HFFc6 (cell line): ENCODE results near the gene GSTK1. TPM values are rescaled to one million over a fixed set of nuclear protein-coding genes. Genes with fewer than 3 reads are reported as not detected.
"Not testable (repeated sequence)": the region's sequence is repeated elsewhere in the genome, so short reads cannot be mapped to it uniquely, and the experiment has no call there.

ENCODE experiments used
- DNase-seq: peaks from one replicate; pipeline ENCODE4 v3.0.0-alpha.2; 2018
- H3K27ac Mint-ChIP-seq: 2 replicates; pipeline ENCODE4 v1.8.0; 2020; ENCODE audit warnings: mild to moderate bottlenecking, mixed read lengths
- H3K27me3 Mint-ChIP-seq: 2 replicates; pipeline ENCODE4 v1.8.0; 2021; ENCODE audit warnings: mild to moderate bottlenecking, moderate library complexity, mixed read lengths; ENCODE audit not compliant: insufficient read depth
- H3K36me3 Mint-ChIP-seq: 2 replicates; pipeline ENCODE4 v1.8.0; 2021; ENCODE audit warnings: low read depth, mixed read lengths
- H3K4me1 Mint-ChIP-seq: 2 replicates; pipeline ENCODE4 v1.8.0; 2020; ENCODE audit warnings: low read depth, mixed read lengths
- H3K4me3 Mint-ChIP-seq: 2 replicates; pipeline ENCODE4 v1.8.0; 2020; ENCODE audit warnings: mild to moderate bottlenecking, moderate library complexity, mixed read lengths
- H3K9me3 Mint-ChIP-seq: 2 replicates; pipeline ENCODE4 v1.8.0; 2020; ENCODE audit warnings: mild to moderate bottlenecking, mixed read lengths
- CTCF ChIP-seq: fragments of 200-600 bp; sonication (generic); IDR thresholded peaks from 2 replicates; pipeline ENCODE4 v1.5.0; 2021; ENCODE audit warnings: antibody characterized with exemption, mild to moderate bottlenecking
- total RNA-seq, 6 experiments: library from RNA; stranded (reverse); fragmentation: NEBNext Ultra II Directional; extraction: Animal tissue kit (Norgen Biotek cat#: 25700); gene quantifications; 2 replicates in 1 of 6; 3 replicates in 5 of 6; pipeline ENCODE4 v1.2.3, GENCODE V29; 2021

Gene GSTK1
- total RNA-seq, 6 experiments from 2014 or later: 85.6 to 102 (median 89.4) TPM

GRCh38 chr7:143286522-143286890 is 23.3 kb downstream of the GSTK1 start:
- Mint-ChIP-seq H3K27ac (no peak overlapping the region), H3K9me3 (peaks cover 4% of the 10 kb centered on the region; the same call in 1 of the 2 replicates), H3K4me3 (no peak overlapping the region), H3K36me3 (peaks cover 19% of the 10 kb centered on the region), H3K4me1 (peaks cover 46% of the 10 kb centered on the region), H3K27me3 (peaks cover 6% of the 10 kb centered on the region; the same call in 1 of the 2 replicates)
- TF ChIP-seq CTCF: no peak
- no peak for DNase-seq

- H3K4me1 Mint-ChIP-seq: peaks cover 48% of the 10 kb centered on the region
- DNase-seq: no peak
- no peak for TF ChIP-seq CTCF
- H3K27me3 Mint-ChIP-seq: peaks cover 6% of the 10 kb centered on the region; the same call in 1 of the 2 replicates
- peaks cover 4% of the 10 kb centered on the region; the same call in 1 of the 2 replicates for H3K9me3 Mint-ChIP-seq
- peak overlapping the region; percentile 98 for H3K4me3 Mint-ChIP-seq
- H3K36me3 Mint-ChIP-seq: peaks cover 28% of the 10 kb centered on the region
- H3K27ac Mint-ChIP-seq: peak overlapping the region; percentile 3; the same call in 1 of the 2 replicates
These were observed 24.2 kb downstream of the GSTK1 start for GRCh38 chr7:143287339-143287934.

- Mint-ChIP-seq H3K36me3 (peaks cover 28% of the 10 kb centered on the region), H3K27ac (peak within 1 kb of the TSS; percentile 89), H3K4me3 (peak within 1 kb of the TSS; percentile 98), H3K27me3 (peaks cover 6% of the 10 kb centered on the region; the same call in 1 of the 2 replicates), H3K9me3 (peaks cover 4% of the 10 kb centered on the region; the same call in 1 of the 2 replicates), H3K4me1 (peaks cover 48% of the 10 kb centered on the region)
- TF ChIP-seq CTCF: peak; percentile 65
- peak; percentile 95 for DNase-seq
These were observed 24.9 kb downstream of the GSTK1 start, which contains the start of gene CASP2 for GRCh38 chr7:143287935-143288826. TSS of gene CASP2 (plus strand) at chr7:143288351. CDS start at chr7:143288456, 105 bp downstream.

- Mint-ChIP-seq H3K4me1 (peaks cover 48% of the 10 kb centered on the region), H3K4me3 (peak overlapping the region; percentile 98), H3K27ac (peak overlapping the region; percentile 89), H3K9me3 (peaks cover 4% of the 10 kb centered on the region; the same call in 1 of the 2 replicates), H3K36me3 (peaks cover 33% of the 10 kb centered on the region), H3K27me3 (peaks cover 6% of the 10 kb centered on the region; the same call in 1 of the 2 replicates)
- TF ChIP-seq CTCF: no peak
- DNase-seq: peak; percentile 13
These were observed 25.6 kb downstream of the GSTK1 start for GRCh38 chr7:143288836-143289235.

GRCh38 chr7:143289421-143289820 is 26.2 kb downstream of the GSTK1 start:
- TF ChIP-seq CTCF: no peak
- no peak for DNase-seq
- Mint-ChIP-seq H3K4me3 (peak overlapping the region; percentile 98), H3K4me1 (peaks cover 54% of the 10 kb centered on the region), H3K27me3 (peaks cover 6% of the 10 kb centered on the region; the same call in 1 of the 2 replicates), H3K9me3 (peaks cover 4% of the 10 kb centered on the region; the same call in 1 of the 2 replicates), H3K36me3 (peaks cover 39% of the 10 kb centered on the region), H3K27ac (peak overlapping the region; percentile 89)

GRCh38 chr7:143289888-143290287 is 26.6 kb downstream of the GSTK1 start:
- not testable (repeated sequence) for H3K27me3 Mint-ChIP-seq, DNase-seq, H3K9me3 Mint-ChIP-seq
- Mint-ChIP-seq H3K4me1 (peaks cover 54% of the 10 kb centered on the region), H3K36me3 (peaks cover 44% of the 10 kb centered on the region), H3K4me3 (peak overlapping the region; percentile 98), H3K27ac (peak overlapping the region; percentile 81; the same call in 1 of the 2 replicates)
